Liver (tissue), 9 donors: Measurements from ENCODE around the gene PSMG4. TPM values are rescaled to one million over a fixed set of nuclear protein-coding genes. Genes with fewer than 3 reads are reported as not detected.

Experiments
- DNase-seq: peaks from one replicate; pipeline ENCODE4 v3.0.0-alpha.2; 2017; ENCODE audit warnings: low spot score
- H3K27ac ChIP-seq, 2 donors: one replicate each; pipeline ENCODE4 v1.7.0; 2013; ENCODE audit warnings: inconsistent platforms in 2 of 2, low read length in 2 of 2, control low read depth in 1 of 2, low read depth in 1 of 2, mild to moderate bottlenecking in 1 of 2
- H3K27me3 ChIP-seq, 4 donors: one replicate each; pipeline versions ENCODE4 v1.6.1 to v1.7.0; 2013; ENCODE audit warnings: low read length in 3 of 4, inconsistent platforms in 1 of 4, mild to moderate bottlenecking in 1 of 4, moderate library complexity in 1 of 4; ENCODE audit not compliant: control insufficient read depth in 4 of 4, insufficient read depth in 4 of 4
- H3K36me3 ChIP-seq, 4 donors: one replicate each; pipeline versions ENCODE4 v1.6.1 to v1.7.0; 2013; ENCODE audit warnings: low read length in 3 of 4, mild to moderate bottlenecking in 3 of 4, low read depth in 1 of 4, moderate library complexity in 1 of 4; ENCODE audit not compliant: control insufficient read depth in 4 of 4, insufficient read depth in 3 of 4
- H3K4me1 ChIP-seq, 4 donors: one replicate each; pipeline versions ENCODE4 v1.6.1 to v1.7.0; 2013; ENCODE audit warnings: low read length in 3 of 4, mild to moderate bottlenecking in 3 of 4, moderate library complexity in 1 of 4; ENCODE audit not compliant: control insufficient read depth in 4 of 4, insufficient read depth in 4 of 4
- H3K4me3 ChIP-seq, 3 donors: one replicate each; pipeline versions ENCODE4 v1.6.1 to v1.7.0; 2013; ENCODE audit warnings: low read length in 3 of 3, control low read depth in 1 of 3, low read depth in 1 of 3, mild to moderate bottlenecking in 1 of 3
- H3K9ac ChIP-seq, 2 donors: one replicate each; pipeline ENCODE4 v1.7.0; 2013; ENCODE audit warnings: low read length in 2 of 2, mild to moderate bottlenecking in 2 of 2, moderate library complexity in 2 of 2, control low read depth in 1 of 2, low read depth in 1 of 2
- H3K9me3 ChIP-seq, 4 donors: one replicate each; pipeline versions ENCODE4 v1.6.1 to v1.7.0; 2013; ENCODE audit warnings: low read length in 3 of 4; ENCODE audit not compliant: control insufficient read depth in 4 of 4
- EGR1 ChIP-seq, 2 donors: IDR thresholded peaks; 2 replicates each; pipeline ENCODE4 v1.6.1; 2016 to 2018; ENCODE audit warnings: antibody characterized with exemption in 2 of 2, low read depth in 2 of 2
- FOXA1 ChIP-seq: IDR thresholded peaks from 2 replicates; pipeline ENCODE4 v1.6.1; 2016; ENCODE audit warnings: antibody characterized with exemption
- FOXA2 ChIP-seq: IDR thresholded peaks from 2 replicates; pipeline ENCODE4 v1.6.1; 2016; ENCODE audit warnings: antibody characterized with exemption
- GABPA ChIP-seq, 2 donors: IDR thresholded peaks in 1 of 2; conservative IDR thresholded peaks in 1 of 2; 2 replicates each; pipeline ENCODE4 v1.6.1; 2016; ENCODE audit warnings: antibody characterized with exemption in 2 of 2, mild to moderate bottlenecking in 1 of 2, moderate library complexity in 1 of 2
- HNF4A ChIP-seq, 2 donors: conservative IDR thresholded peaks; 2 replicates each; pipeline ENCODE4 v1.6.1; 2016; ENCODE audit warnings: antibody characterized with exemption in 2 of 2, mild to moderate bottlenecking in 2 of 2
- HNF4G ChIP-seq: IDR thresholded peaks from 2 replicates; pipeline ENCODE4 v1.6.1; 2016; ENCODE audit warnings: antibody characterized with exemption
- JUND ChIP-seq, 2 donors: IDR thresholded peaks; 2 replicates each; pipeline ENCODE4 v1.6.1; 2016; ENCODE audit warnings: antibody characterized with exemption in 2 of 2
- NR2F2 ChIP-seq: IDR thresholded peaks from 2 replicates; pipeline ENCODE4 v1.6.1; 2016; ENCODE audit warnings: antibody characterized with exemption
- RAD21 ChIP-seq, 2 donors: IDR thresholded peaks; 2 replicates each; pipeline ENCODE4 v1.6.1; 2016; ENCODE audit warnings: antibody characterized with exemption in 2 of 2, mild to moderate bottlenecking in 2 of 2
- RXRA ChIP-seq, 2 donors: IDR thresholded peaks; 2 replicates each; pipeline ENCODE4 v1.6.1; 2017 to 2018; ENCODE audit warnings: antibody characterized with exemption in 2 of 2, mild to moderate bottlenecking in 1 of 2
- SP1 ChIP-seq: IDR thresholded peaks from 2 replicates; pipeline ENCODE4 v1.6.1; 2018; ENCODE audit warnings: antibody characterized with exemption, mild to moderate bottlenecking
- TAF1 ChIP-seq: conservative IDR thresholded peaks from 2 replicates; pipeline ENCODE4 v1.6.1; 2016; ENCODE audit warnings: antibody characterized with exemption, mild to moderate bottlenecking
- YY1 ChIP-seq: IDR thresholded peaks from 2 replicates; pipeline ENCODE4 v1.6.1; 2016; ENCODE audit warnings: antibody characterized with exemption, mild to moderate bottlenecking
- WGBS: extraction: QIAGEN DNeasy Blood & Tissue Kit; methylation state at CpG from one replicate; pipeline ENCODE4 v1.1.7; 2013; 5-methylcytosine and 5-hydroxymethylcytosine counted together
- polyA plus RNA-seq, 2 donors: library from polyadenylated mRNA; stranded (reverse) in 1 of 2; unstranded in 1 of 2; fragments of 200-250 nt in 1 of 2; fragments of >200 nt in 1 of 2; fragmentation: Nextera tagmentation in 1 of 2; extraction: Ambion mirVana in 1 of 2; gene quantifications; one replicate each; pipeline versions ENCODE4 v1.2.1 to v1.2.3, GENCODE V29; 2013 to 2015
- total RNA-seq, 2 donors: library from RNA; depleted of rRNA; stranded (reverse); fragments of >200 nt; gene quantifications; one replicate each; pipeline ENCODE4 v1.2.3, GENCODE V29; 2014
- TF ChIP-seq, protein P1 (sequence below): IDR thresholded peaks from 2 replicates; pipeline ENCODE4 v1.6.1; 2016; ENCODE audit warnings: antibody characterized with exemption
- TF ChIP-seq, protein P2 (sequence below): IDR thresholded peaks from 2 replicates; pipeline ENCODE4 v1.6.1; 2016; ENCODE audit warnings: antibody characterized with exemption, mild to moderate bottlenecking
- TF ChIP-seq, protein P3 (sequence below): IDR thresholded peaks from 2 replicates; pipeline ENCODE4 v1.6.1; 2016; ENCODE audit warnings: antibody characterized with exemption
- TF ChIP-seq, protein P4 (sequence below): IDR thresholded peaks from 2 replicates; pipeline ENCODE4 v1.6.1; 2016; ENCODE audit warnings: antibody characterized with exemption
- TF ChIP-seq, protein P5 (sequence below): fragments of 150-350 bp; IDR thresholded peaks from 2 replicates; pipeline ENCODE4 v1.5.1; 2017; ENCODE audit warnings: improper control_type of control experiment, low read depth, low read length; ENCODE audit not compliant: missing input control
- donor health status: healthy.
- donor health status: healthy.
- donor health status: healthy.
- donor health status: healthy.
- donor health status: healthy.

The PSMG4 gene
- total and polyA plus RNA-seq, 4 donors, result 10.7 to 28.5 (median 15.1) TPM

DNA sequence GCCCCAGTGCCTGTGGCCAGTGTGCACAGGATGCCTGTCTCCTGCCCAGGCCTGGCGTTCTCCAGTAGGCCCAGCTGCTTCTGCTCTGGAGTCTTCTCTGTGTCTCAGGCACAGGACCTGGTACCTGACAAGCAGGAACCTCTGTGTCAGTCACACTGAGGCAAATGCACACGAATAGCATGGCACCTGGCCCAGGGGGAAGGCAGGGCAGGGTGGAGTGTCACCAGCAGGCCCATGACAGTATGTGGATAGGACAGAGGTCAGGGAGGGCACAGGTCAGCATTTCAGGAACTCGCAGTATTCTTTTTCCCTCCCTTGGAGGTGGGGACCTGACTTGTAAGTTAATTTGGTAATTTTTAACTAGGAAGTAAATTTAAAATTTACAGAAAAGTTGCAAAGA, 5.6 kb downstream of the PSMG4 start:
- peaks cover 0 to 7% (median 4%) of the 10 kb centered on the region in 4 donors for H3K36me3 ChIP-seq
- H3K4me3 ChIP-seq, result no peak overlapping the region
- H3K27ac ChIP-seq, result peak overlapping the region; percentile 9 to 38
- no peaks in the 10 kb centered on the region for H3K27me3 ChIP-seq
- peaks cover 10 to 51% (median 37%) of the 10 kb centered on the region in 4 donors for H3K4me1 ChIP-seq
- 53% methylated on average over 3 of the region's 3 CpGs for WGBS
- no peak overlapping the region for H3K9ac ChIP-seq
- no peak for TF ChIP-seq TAF1
- peak; percentile 32 for TF ChIP-seq NR2F2
- TF ChIP-seq, protein P1, sequence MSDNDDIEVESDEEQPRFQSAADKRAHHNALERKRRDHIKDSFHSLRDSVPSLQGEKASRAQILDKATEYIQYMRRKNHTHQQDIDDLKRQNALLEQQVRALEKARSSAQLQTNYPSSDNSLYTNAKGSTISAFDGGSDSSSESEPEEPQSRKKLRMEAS, result peak; percentile 57
- no peak for TF ChIP-seq HNF4G
- TF ChIP-seq, protein P2, sequence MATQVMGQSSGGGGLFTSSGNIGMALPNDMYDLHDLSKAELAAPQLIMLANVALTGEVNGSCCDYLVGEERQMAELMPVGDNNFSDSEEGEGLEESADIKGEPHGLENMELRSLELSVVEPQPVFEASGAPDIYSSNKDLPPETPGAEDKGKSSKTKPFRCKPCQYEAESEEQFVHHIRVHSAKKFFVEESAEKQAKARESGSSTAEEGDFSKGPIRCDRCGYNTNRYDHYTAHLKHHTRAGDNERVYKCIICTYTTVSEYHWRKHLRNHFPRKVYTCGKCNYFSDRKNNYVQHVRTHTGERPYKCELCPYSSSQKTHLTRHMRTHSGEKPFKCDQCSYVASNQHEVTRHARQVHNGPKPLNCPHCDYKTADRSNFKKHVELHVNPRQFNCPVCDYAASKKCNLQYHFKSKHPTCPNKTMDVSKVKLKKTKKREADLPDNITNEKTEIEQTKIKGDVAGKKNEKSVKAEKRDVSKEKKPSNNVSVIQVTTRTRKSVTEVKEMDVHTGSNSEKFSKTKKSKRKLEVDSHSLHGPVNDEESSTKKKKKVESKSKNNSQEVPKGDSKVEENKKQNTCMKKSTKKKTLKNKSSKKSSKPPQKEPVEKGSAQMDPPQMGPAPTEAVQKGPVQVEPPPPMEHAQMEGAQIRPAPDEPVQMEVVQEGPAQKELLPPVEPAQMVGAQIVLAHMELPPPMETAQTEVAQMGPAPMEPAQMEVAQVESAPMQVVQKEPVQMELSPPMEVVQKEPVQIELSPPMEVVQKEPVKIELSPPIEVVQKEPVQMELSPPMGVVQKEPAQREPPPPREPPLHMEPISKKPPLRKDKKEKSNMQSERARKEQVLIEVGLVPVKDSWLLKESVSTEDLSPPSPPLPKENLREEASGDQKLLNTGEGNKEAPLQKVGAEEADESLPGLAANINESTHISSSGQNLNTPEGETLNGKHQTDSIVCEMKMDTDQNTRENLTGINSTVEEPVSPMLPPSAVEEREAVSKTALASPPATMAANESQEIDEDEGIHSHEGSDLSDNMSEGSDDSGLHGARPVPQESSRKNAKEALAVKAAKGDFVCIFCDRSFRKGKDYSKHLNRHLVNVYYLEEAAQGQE, result no peak
- TF ChIP-seq RXRA (IDR thresholded peaks at IDR 0.05), result peak; percentile 26 to 90
- TF ChIP-seq HNF4A (conservative IDR thresholded peaks at IDR 0.05), result peak; percentile 56 to 85
- peak; percentile 33 for TF ChIP-seq SP1
- no peak for TF ChIP-seq FOXA1
- no peaks in the 10 kb centered on the region for H3K9me3 ChIP-seq
- DNase-seq, result no peak

DNA sequence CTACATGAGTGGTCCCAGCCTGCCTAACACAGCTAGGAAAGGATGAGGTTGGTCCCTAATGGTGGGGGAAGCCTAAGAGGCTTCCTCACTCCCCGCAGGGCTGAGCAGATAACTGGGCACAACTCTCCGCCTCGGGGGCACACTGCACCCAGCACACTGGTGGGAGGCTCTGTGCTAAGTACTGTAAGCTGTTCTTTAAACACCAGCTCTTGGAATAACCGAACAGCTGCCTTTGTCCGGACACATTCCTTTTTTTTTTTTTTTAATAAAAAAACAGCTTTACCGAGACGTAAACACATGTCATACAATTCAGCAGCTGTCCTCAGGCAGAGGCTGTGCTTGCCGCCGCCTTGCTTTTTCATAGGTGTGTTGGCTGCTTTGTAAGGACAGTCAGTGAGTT, 6.9 kb downstream of the PSMG4 start:
- H3K9ac ChIP-seq, result no peak overlapping the region
- WGBS, result 75% methylated on average over 9 of the region's 9 CpGs
- no peaks in the 10 kb centered on the region for H3K9me3 ChIP-seq
- H3K4me1 ChIP-seq, result peaks cover 8 to 41% (median 29%) of the 10 kb centered on the region in 4 donors
- H3K27me3 ChIP-seq, result no peaks in the 10 kb centered on the region
- H3K27ac ChIP-seq, result no peak overlapping the region
- H3K36me3 ChIP-seq, result peaks cover 0 to 13% (median 4%) of the 10 kb centered on the region in 4 donors
- no peak for TF ChIP-seq TAF1
- TF ChIP-seq, protein P3, sequence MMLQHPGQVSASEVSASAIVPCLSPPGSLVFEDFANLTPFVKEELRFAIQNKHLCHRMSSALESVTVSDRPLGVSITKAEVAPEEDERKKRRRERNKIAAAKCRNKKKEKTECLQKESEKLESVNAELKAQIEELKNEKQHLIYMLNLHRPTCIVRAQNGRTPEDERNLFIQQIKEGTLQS, result no peak
- TF ChIP-seq JUND (IDR thresholded peaks at IDR 0.05), result no peak
- no peak for TF ChIP-seq YY1
- TF ChIP-seq, protein P1, result no peak
- no peak for TF ChIP-seq NR2F2
- no peak for TF ChIP-seq HNF4A (conservative IDR thresholded peaks at IDR 0.05)
- TF ChIP-seq HNF4G, result no peak
- TF ChIP-seq, protein P4, sequence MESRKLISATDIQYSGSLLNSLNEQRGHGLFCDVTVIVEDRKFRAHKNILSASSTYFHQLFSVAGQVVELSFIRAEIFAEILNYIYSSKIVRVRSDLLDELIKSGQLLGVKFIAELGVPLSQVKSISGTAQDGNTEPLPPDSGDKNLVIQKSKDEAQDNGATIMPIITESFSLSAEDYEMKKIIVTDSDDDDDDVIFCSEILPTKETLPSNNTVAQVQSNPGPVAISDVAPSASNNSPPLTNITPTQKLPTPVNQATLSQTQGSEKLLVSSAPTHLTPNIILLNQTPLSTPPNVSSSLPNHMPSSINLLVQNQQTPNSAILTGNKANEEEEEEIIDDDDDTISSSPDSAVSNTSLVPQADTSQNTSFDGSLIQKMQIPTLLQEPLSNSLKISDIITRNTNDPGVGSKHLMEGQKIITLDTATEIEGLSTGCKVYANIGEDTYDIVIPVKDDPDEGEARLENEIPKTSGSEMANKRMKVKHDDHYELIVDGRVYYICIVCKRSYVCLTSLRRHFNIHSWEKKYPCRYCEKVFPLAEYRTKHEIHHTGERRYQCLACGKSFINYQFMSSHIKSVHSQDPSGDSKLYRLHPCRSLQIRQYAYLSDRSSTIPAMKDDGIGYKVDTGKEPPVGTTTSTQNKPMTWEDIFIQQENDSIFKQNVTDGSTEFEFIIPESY, result no peak
- no peak for TF ChIP-seq SP1
- no peak for TF ChIP-seq RAD21 (IDR thresholded peaks at IDR 0.05)
- no peak for TF ChIP-seq FOXA1
- no peak for TF ChIP-seq GABPA (IDR thresholded peaks at IDR 0.05 in 1 of 2, conservative IDR thresholded peaks at IDR 0.05 in 1 of 2)
- TF ChIP-seq EGR1 (IDR thresholded peaks at IDR 0.05; ENCODE audit: low read depth in 2 of 2), result no peak
- no peak for TF ChIP-seq FOXA2
- TF ChIP-seq, protein P2, result no peak
- TF ChIP-seq RXRA (IDR thresholded peaks at IDR 0.05), result no peak
- TF ChIP-seq, protein P5, sequence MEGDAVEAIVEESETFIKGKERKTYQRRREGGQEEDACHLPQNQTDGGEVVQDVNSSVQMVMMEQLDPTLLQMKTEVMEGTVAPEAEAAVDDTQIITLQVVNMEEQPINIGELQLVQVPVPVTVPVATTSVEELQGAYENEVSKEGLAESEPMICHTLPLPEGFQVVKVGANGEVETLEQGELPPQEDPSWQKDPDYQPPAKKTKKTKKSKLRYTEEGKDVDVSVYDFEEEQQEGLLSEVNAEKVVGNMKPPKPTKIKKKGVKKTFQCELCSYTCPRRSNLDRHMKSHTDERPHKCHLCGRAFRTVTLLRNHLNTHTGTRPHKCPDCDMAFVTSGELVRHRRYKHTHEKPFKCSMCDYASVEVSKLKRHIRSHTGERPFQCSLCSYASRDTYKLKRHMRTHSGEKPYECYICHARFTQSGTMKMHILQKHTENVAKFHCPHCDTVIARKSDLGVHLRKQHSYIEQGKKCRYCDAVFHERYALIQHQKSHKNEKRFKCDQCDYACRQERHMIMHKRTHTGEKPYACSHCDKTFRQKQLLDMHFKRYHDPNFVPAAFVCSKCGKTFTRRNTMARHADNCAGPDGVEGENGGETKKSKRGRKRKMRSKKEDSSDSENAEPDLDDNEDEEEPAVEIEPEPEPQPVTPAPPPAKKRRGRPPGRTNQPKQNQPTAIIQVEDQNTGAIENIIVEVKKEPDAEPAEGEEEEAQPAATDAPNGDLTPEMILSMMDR, result no peak
- DNase-seq, result no peak
- H3K4me3 ChIP-seq, result no peak overlapping the region
